GM21619 (cell line): Measurements from ENCODE around the gene MXRA7.
"Not testable (repeated sequence)": the region's sequence is repeated elsewhere in the genome, so short reads cannot be mapped to it uniquely, and the experiment has no call there.

Experiments
- ATAC-seq: cut with Tn5 transposase; IDR thresholded peaks from one replicate; pipeline ENCODE4 v1.9.1; 2021; ENCODE audit not compliant: unreplicated experiment

MXRA7 gene, protein sequence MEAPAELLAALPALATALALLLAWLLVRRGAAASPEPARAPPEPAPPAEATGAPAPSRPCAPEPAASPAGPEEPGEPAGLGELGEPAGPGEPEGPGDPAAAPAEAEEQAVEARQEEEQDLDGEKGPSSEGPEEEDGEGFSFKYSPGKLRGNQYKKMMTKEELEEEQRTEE

DNA sequence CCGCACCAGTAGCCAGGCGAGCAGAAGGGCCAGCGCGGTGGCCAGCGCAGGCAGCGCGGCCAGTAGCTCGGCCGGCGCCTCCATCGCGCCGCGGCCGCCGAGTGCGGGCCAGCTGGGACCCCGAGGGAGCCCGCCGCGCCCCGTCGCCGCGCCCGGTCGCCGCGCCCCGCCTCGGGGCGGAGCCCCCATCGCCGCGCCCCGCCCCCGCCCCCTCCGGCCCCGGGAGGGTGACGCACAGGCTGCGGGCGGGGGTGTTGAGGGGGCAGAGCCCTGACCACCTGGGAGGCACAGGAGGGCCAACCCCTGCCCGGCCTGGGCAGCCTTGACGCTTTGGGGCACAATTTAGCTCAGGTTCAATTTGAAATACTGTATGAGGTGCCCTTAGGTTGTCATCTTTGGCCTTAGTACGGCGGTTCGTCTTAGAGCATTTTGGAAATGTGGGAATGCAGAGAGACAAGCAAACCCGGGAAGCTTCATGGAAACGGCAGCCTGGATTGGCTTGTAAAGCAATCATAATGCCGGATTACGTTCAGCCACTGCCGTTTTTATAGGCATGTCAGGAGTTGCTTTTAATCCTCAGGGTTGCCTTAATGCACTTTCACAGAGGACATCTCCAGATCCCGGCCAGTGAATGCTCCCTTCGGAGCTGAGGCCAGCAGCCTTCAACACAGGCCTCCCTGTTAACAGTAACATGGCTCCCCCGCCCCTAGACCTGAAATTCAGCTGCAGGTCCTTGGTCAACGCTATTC, at the start of gene MXRA7:
MXRA7 (minus strand) TSS at position 103 of the 749 bp plus-strand sequence; CDS start at position 84, 19 bp downstream.
- no peak for ATAC-seq

DNA sequence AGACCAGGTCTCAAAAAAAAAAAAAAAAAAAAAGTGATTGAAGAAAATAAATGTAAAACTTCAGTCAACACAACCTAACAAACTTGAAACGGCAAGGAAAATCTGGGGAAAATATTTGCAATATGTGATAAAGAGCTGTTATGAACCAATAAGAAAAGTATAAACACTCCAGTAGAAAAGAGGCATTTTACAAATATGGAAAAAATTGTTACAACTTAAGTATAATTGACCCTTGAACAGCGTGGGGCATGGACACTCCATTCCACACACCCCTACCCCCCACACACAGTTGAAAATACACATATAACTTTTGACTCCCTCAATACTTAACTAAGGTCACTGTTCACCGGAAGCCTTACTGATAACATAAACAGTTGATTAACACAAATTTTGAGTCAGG, 47.8 kb upstream of the MXRA7 start:
- ATAC-seq, result no peak

DNA sequence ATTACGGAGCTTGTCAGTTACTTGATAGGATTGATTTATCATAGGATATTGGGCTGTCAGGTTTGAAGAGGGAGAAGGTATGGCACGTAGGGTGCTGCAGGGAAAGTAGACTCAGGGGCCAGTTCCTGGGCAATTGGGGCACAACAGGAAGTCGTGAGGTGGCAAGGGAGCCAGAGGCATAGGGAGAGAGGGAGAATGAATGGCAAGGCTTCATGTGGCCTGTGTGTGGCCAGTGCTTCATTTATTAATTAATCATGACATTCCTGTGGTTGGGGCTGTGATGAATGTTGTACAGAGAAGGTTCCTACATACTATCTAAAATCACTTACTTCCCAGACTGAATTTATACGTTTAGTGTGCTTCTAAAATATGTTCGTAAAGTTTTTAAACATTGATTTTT, 46.5 kb upstream of the MXRA7 start:
- ATAC-seq, result no peak

DNA sequence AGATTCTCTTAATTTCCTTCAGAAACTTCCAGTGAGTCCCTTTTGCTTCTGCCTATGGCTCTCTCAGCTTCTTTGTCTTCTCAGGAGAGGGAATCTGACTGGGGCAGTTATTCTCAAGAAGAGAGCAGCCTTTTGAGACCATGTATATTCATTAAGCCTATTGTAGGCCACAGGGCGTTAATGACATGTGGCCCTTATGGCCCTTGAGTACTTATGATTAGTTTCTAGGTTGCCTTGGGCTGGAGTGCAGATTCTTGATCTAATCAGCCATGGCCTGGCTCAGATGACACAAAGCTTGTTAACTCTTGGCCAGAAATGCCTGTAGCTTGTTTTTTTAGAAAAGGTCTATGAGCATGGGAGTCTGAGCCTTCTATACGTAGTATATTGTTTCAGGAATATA, 44.5 kb upstream of the MXRA7 start:
- no peak for ATAC-seq

DNA sequence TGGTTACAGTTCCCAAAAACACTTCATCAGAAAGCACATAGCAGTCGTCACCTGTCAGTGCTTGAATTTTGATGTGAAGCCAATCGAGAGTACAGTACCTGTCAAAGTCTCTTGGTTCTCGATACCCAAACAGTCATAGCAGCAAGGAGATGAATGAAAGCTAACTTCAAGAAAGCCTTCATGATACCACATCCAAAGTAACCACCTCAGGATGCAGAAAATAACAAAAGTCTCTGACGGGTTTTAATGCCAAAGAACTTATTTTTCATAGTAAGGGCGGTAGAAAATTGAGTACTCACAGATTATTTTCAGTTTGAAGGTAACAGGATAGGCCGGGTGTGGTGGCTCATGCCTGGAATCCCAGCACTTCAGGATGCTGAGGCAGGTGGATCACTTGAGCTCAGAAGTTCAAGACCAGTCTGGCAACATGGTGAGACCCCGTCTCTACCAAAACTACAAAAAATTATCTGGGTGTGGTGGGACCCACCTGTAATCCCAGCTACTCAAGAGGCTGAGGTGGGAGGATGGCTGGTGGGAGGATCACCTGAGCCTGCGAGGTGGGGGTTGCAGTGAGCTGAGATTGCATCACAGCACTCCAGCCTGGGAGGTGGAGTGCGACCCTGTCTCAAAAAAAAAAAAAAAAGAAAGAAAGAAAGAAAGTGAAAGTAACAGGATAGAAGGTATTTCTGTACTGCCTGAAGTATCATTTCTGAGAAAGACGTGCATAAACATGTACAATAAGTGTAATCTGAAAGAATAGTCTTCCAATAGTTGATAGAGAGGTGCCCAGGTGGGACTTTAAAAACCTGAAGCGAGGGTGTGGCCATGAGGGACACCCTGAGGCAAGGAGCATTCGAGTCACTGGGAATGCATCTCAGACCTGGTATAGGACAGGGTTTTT, 42.5 kb upstream of the MXRA7 start:
- ATAC-seq, result no peak

DNA sequence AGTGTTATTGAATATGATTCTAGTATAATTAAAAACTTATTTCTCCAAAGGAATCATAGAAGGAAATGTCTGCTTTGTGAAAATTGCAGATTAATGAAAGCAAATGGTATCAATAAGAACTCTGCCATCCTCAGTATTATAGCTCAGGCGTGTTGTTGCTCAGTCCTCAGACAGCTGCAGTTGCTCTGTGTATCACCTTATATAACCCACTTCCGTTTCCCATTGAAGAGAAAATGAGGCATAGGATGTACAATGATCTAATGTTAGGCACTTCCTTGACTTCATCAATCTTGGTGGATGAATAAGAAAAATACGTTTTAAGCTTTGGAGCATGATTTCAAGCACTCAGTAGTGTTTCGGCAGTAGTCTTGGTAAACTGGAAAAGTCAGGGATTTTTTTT, 41.2 kb upstream of the MXRA7 start:
- ATAC-seq, result no peak

DNA sequence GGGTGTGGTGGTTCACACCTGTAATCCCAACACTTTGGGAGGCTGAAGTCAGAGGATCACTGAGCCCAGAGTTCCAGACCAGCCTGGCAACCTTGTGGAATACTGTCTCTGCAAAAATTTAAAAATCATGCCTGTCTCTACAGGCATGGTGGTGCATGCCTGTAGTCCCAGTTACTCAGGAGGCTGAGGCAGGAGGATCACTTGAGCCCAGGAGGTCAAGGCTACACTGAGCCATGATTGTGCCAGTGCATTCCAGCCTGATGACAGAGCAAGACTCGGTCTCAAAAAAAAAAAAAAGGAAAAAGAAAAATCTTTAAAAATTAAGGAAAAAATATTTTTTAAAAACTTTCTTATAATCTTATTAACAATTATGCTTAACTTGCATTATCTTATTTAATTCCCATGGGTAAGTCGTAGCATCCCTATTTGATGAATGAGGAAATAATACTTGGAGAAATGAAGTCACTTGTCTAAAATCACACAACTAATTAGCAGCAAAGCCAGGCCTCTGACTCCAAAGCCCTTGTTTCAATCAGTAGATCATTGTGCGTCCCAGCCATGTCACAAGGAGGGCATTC, 40.7 kb upstream of the MXRA7 start:
- no peak for ATAC-seq

DNA sequence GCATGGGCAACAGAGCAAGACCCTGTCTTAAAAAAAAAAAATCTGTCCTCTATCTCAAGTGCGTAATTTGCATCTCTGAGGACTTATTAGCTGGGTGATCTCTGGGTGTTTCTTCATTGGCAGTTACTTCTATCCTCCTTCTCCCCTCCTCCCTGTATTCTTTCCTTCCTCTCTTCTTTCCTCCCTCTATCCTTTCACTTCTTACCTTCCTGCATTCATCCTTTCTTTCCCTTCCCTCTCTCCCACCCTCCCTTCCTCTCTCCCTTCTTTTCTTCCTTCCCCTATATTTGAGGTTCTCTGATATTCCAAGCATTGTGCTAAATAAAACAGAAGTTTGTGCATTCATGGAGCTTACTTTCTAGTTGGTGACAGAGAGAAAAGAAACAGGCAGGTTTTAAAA, 37.9 kb upstream of the MXRA7 start:
- no peak for ATAC-seq

DNA sequence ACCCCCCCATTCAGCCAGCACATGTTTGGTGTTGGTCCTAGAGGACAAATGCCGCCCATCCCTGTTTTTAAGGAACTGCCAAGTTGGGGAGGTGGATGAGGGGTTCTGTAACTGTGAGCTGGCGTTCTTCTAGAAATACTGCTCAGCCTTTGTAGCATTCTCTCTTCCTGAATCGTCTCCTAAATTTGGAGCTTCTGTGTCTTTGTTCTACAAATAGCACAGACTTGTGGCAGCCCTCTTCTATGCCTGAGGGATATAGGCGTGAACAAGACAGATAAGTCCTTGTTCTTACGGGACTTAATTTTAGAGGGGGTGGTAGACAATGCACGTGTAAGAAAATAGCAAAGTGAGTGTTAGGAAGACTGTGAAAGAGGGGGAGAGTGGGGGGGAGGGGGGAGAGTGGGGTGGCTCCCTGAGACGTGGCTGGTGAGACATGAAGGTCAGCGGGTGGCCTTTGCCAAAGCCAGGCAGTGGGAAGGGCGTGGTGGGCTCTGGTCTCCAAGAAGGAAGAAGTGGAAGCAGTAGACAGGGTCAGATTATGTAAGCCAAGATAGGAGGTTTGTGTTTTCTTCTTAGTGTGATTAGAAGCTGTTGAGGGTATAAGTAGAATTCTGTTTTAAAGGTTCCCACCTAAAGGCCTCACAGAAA, 37.1 kb upstream of the MXRA7 start:
- ATAC-seq, result no peak

DNA sequence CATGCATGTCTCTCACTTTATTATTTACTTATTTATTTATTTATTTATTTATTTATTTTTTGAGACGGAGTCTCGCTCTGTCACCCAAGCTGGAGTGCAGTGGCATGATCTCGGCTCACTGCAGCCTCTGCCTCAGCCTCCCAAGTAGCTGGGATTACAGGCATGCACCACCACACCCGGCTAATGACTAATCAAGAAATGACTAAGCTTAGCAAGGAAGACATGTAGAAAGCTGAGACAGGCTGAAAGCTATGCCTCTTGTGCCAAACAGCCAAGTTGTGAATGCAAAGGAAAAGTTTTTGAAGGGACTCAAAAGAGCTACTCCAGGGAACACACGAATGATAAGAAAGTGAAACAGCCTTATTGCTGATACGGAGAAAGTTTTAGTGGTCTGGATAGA, 35.0 kb upstream of the MXRA7 start:
- not testable (repeated sequence) for ATAC-seq

DNA sequence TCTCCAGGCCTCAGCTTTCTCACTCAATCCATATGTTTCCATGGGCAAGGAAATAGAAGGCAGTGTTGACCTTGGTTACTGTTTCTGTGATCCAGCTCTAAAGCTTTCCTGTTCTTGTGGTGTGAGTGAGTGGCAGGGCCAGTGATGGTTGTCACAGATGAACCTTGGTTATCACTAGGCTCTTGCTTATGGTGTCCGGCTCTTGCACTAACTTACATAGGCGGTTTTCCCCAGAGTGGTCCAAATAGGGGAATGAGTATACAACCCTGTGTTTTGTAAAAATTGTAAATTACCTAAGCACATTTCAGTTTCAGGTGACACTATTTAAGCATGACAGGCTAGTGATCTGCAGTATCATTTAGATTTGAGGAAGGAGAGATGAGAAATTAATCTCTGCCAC, 34.0 kb upstream of the MXRA7 start:
- ATAC-seq, result no peak

DNA sequence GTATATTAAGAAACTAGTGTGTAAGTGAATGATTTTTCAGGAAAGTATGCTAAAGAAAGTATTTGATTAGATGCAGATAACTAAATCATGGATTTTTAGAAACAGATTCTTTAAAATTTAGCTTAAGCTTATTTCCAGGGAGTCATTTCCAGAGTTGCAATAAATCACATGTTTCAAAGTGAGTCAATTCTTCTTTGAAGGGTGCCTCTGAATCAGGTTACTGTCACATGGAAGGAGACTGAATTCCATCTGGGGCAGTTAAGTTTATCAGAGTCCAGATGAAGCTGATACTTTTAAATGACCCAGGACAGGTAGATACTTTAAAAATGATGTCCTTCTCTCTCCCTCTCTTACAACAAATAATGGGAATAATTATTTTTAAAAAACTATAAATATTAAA, 32.2 kb upstream of the MXRA7 start:
- ATAC-seq, result no peak

DNA sequence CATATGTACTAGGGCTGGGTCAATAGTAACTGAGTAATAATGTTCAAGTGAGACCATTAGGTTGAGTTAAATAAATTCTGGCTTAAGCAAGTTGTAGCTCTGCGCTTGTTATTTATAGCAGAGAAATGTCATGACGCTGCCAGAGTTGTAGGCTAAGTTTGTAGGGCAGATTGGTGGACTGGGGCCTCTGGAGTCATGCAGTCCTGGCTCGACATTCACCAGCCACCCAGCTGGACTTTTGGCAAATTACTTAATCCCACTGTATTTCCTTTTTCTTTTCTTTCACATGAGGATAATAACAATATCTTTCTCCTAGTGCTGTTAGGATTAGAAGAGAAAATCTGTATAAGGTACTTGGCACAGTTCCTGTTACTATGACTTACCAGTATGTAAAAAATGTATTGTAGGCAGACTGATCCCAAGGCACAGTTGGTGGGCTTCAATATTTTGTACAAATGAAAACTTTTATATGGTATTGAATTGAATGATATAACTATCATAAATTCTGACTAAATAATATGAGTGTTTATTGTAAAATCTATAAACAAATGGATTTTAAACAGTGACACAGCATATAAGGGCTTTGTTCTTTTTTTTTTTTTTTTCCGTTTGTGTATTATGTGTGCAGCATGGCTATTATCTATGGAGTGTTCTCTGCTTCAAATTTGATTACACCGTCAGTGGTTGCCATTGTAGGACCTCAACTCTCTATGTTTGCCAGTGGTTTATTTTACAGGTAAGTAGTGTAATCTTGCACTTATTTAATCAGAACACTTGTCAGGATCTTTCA, 29.8 kb upstream of the MXRA7 start:
- no peak for ATAC-seq

DNA sequence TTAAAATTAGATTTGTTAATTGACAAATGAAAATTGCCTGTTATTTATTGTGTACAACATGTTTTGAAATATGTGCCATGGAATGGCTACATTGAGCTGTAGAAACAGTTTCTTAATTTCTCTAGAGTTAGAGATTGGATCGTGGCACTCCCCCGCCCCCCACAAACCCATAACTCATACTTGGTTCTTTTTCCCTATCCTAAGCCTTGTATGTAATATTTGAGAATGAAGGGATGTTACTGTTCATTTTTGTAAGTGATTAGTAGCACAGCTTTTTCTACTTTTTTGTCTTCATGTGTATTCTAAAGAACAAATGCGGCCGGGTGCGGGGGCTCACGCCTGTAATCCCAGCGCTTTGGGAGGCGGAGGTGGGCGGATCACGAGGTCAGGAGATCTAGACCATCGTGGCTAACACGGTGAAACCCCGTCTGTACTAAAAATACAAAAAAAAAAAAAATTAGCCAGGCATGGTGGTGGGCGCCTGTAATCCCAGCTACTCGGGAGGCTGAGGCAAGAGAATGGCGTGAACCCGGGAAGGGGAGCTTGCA, 28.9 kb upstream of the MXRA7 start:
- ATAC-seq, result not testable (repeated sequence)

DNA sequence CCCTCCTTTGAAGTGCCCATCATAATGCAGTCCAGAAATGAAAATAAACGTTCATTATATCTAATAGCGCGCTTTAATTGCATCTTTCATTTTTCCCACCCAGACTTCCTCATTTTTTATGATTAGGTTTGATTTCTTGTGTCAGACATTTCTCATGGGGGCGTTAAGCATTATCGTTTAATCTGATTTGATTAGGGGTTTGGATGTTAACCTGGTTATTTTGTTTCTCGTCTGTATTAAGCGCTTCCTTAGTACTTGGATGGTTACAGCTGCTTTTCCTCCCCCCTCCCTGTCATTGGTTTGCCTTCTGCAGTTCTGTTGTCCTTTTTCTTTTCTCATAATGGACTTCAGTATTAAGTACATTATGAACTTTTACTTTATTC, 27.7 kb upstream of the MXRA7 start:
- no peak for ATAC-seq

DNA sequence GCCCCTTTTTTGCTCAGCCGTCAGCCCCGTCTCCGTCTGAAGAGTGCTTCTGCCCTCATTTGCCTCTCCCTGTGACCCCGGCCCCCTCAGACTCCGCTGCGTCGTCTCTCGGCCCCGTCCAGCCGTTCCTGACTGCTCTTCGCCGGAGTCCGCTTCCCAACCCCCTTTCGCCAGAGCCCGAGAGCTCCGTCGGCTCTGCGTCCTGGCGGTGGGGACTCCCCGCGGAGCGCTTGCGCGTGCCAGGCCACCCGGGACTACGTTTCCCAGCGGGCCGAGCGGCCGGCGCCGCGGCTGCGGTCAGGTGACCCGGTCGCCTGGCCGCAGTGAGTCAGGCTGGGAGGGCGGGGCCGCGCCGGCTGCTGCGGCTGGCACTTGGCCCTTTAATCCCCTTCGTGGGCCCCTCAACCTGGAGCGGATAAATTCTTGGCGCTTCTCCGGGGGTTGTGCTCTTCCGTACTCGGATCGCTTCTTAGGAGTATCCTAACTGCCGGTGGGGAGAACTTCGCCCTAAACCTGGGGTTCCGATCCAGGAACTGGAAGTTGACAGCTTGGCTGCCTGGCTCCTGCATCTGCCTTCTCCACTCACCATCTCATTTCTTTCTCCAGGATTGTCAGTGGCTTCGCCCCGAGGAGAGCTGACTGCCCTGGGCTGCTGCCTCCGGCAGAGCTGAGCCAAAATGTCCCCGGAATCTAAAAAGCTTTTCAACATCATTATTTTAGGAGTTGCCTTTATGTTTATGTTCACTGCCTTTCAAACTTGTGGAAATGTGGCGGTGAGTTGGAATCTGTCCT, 27.1 kb upstream of the MXRA7 start, which contains the start of gene MFSD11:
MFSD11 (plus strand) TSS at position 444 of the 792 bp plus-strand sequence; CDS start at position 678, 234 bp downstream.
- peak; percentile 54 for ATAC-seq

DNA sequence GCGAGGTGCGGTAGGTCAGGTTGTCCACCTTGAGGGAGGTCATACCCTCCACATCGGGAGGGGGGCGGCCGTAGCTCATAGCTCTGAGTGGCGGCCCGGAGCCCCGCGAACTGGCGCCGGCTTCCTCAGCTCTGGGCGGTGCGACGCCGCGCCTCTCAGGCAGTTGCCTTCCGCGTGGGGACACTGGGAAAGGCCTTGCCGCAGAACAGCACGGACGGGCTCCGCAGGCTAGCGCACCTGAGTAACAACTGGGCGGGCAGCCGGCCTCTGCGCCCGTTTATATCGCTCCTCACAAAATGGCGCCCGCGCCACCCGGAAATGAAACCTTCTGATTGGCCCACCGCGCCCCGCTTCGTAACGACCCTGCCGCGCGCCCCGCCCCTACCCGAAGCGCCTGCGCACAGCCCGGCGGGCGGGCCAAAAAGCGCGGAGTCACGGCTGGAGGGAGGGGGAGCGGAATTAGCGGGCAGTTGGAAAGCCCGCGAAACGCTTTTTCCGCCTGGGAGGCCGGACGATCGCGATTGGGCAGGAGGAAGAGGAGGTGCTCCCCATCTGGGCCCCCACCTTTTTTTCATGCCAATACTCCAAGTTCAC, 26.4 kb upstream of the MXRA7 start, which contains the start of gene SRSF2:
SRSF2 (minus strand) TSS at position 250 of the 594 bp plus-strand sequence; CDS start at position 79, 171 bp downstream.
- ATAC-seq, result peak; percentile 58

DNA sequence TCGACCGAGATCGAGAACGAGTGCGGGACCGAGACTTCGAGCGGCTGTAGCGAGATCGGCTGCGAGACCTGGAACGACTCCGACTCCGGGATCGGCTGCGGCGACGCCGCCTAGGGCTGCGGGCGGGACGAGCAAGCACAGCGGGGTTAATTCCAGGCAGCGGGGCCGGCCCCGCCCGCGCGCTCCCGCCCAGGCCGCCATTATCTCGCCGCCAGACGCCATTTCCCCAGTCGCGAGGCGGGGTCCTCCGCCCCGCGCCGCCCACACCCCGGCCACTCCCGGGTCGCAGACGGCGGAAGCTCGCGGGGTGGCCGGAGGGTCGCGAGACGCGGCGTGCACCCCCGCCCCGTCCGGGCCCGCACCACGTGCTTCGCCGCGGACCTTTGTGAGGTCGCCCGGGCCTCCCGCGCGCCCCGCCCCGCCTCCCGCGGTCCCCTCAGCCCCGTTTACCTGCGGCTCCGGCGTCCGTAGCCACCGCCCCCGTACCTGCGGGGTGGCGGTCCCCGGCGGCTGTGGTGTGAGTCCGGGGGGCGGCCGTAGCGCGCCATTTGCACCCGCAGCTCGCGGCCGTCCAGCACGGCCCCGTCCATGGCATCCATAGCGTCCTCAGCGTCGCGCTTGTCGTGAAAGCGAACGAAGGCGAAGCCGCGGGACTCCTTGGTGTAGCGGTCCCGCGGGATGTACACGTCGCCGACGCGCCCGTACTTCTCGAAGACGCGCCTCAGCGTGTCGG, 25.8 kb upstream of the MXRA7 start:
- ATAC-seq, result peak; percentile 16
